Measurements from ENCODE around the gene GABRD. TPM values are rescaled to one million over a fixed set of nuclear protein-coding genes. Genes with fewer than 3 reads are reported as not detected.
A peak's percentile ranks its signal among the peaks of the same experiment; 100 is the strongest.

GABRD gene
- total and polyA plus RNA-seq, 2 of the 13 experiments (the other 11 are each of a cell fraction or from before 2014, with no cell fraction given), result not detected

DNA sequence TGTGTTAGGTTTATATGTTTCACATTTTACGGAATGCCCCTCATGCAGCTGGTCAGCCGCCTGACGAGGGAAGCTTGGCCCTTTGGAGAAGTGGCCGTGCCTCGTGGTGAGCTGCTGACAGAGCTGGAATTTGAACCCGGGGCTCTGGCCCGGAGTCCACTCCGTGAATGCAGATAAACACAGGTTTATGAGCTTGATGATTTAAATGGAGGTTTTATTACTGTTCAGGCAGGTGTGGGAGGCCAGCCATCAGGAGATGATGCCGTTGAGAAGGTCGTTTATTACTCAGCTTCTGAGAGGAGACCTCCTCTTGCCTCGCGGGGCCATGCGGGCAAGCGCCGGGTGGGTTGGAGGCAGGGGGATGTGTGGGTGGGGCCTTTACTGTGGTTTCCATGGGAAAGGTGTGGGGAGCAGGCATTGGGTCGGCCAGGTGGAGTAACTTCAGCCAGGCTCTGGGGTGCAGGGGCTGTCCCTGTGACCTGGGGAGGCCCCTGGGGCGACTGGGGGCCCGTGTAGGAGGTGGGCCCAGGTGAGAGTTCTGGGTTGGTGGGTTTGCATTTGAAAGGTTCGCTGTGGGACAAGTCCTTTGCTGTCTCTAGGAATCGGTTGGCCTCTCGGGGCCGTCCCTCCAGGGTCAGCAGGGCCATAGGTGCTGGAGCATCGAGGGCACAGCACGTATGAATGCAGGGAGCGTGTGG, 53.1 kb downstream of the GABRD start (continued):
- TF ChIP-seq SALL1 (CRISPR knock-in tag; IDR thresholded peaks at IDR 0.05) (peak; percentile 41; the same call in 1 of the 2 replicates), ZNF879 (CRISPR knock-in tag; IDR thresholded peaks at IDR 0.05) (no peak), SAP130 (CRISPR knock-in tag; IDR thresholded peaks at IDR 0.05; ENCODE audit: low read depth) (0 out of 2 replicates have a peak, but pooled peaks have one; percentile 19), PPARG (CRISPR knock-in tag; conservative IDR thresholded peaks at IDR 0.05) (no peak), TEAD3 (CRISPR knock-in tag; optimal IDR thresholded peaks at IDR 0.05; ENCODE audit: borderline replicate concordance) (peak; percentile 59)
- TF ChIP-seq, protein P1, sequence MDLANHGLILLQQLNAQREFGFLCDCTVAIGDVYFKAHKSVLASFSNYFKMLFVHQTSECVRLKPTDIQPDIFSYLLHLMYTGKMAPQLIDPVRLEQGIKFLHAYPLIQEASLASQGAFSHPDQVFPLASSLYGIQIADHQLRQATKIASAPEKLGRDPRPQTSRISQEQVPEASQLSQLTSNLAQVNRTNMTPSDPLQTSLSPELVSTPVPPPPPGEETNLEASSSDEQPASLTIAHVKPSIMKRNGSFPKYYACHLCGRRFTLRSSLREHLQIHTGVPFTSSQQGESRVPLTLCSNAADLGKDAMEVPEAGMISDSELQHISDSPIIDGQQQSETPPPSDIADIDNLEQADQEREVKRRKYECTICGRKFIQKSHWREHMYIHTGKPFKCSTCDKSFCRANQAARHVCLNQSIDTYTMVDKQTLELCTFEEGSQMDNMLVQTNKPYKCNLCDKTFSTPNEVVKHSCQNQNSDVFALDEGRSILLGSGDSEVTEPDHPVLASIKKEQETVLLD (CRISPR knock-in tag; IDR thresholded peaks at IDR 0.05; ENCODE audit: low read depth), result no peak
- TF ChIP-seq, protein P2, sequence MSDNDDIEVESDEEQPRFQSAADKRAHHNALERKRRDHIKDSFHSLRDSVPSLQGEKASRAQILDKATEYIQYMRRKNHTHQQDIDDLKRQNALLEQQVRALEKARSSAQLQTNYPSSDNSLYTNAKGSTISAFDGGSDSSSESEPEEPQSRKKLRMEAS (IDR thresholded peaks at IDR 0.05), result peak; percentile 64; the same call in 1 of the 2 replicates
- TF ChIP-seq, protein P3, sequence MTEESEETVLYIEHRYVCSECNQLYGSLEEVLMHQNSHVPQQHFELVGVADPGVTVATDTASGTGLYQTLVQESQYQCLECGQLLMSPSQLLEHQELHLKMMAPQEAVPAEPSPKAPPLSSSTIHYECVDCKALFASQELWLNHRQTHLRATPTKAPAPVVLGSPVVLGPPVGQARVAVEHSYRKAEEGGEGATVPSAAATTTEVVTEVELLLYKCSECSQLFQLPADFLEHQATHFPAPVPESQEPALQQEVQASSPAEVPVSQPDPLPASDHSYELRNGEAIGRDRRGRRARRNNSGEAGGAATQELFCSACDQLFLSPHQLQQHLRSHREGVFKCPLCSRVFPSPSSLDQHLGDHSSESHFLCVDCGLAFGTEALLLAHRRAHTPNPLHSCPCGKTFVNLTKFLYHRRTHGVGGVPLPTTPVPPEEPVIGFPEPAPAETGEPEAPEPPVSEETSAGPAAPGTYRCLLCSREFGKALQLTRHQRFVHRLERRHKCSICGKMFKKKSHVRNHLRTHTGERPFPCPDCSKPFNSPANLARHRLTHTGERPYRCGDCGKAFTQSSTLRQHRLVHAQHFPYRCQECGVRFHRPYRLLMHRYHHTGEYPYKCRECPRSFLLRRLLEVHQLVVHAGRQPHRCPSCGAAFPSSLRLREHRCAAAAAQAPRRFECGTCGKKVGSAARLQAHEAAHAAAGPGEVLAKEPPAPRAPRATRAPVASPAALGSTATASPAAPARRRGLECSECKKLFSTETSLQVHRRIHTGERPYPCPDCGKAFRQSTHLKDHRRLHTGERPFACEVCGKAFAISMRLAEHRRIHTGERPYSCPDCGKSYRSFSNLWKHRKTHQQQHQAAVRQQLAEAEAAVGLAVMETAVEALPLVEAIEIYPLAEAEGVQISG (CRISPR knock-in tag; IDR thresholded peaks at IDR 0.05), result no peak
- TF ChIP-seq, protein P4, sequence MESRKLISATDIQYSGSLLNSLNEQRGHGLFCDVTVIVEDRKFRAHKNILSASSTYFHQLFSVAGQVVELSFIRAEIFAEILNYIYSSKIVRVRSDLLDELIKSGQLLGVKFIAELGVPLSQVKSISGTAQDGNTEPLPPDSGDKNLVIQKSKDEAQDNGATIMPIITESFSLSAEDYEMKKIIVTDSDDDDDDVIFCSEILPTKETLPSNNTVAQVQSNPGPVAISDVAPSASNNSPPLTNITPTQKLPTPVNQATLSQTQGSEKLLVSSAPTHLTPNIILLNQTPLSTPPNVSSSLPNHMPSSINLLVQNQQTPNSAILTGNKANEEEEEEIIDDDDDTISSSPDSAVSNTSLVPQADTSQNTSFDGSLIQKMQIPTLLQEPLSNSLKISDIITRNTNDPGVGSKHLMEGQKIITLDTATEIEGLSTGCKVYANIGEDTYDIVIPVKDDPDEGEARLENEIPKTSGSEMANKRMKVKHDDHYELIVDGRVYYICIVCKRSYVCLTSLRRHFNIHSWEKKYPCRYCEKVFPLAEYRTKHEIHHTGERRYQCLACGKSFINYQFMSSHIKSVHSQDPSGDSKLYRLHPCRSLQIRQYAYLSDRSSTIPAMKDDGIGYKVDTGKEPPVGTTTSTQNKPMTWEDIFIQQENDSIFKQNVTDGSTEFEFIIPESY (CRISPR knock-in tag; IDR thresholded peaks at IDR 0.05), result peak; percentile 79

Data from HepG2 (cell line).